ENCODE measurements around the gene EPHA3. TPM values are rescaled to one million over a fixed set of nuclear protein-coding genes. Genes with fewer than 3 reads are reported as not detected.

The EPHA3 gene
- total and polyA plus RNA-seq, 10 of the 15 experiments (the other 5 are each of a cell fraction or from before 2014, with no cell fraction given), result 0.03 to 39.0 (median 0.07) TPM; not detected in 4

GRCh38 chr3:89182056-89182455, 74.6 kb downstream of the EPHA3 start:
- no peak for ATAC-seq
- ChIA-PET RAD21 (ENCODE audit: unreplicated experiment) (interaction anchor here (1.0 kb wide), 1 partner anchor 97 kb away, joined by 3 read pairs; no protein-coding TSS in a partner anchor), SMC1A (ENCODE audit: uncharacterized antibody, unreplicated experiment) (interaction anchor here (0.6 to 1.5 kb wide), 5 partner anchors 9 to 86 kb away, joined by 3 read pairs; no protein-coding TSS in a partner anchor), CTCF (interaction anchor here (1.7 kb wide), 1 partner anchor 910 kb away, joined by 4 read pairs; no protein-coding TSS in a partner anchor), POLR2A (interaction anchor here (0.5 kb wide), 1 partner anchor 52 kb away, joined by 4 read pairs; no protein-coding TSS in a partner anchor)
- H3K9me3 ChIP-seq (replicated peaks; ENCODE audit: control insufficient read depth, insufficient read depth, low read length), result no peaks in the 10 kb centered on the region
- TF ChIP-seq ZNF274 (IDR thresholded peaks at IDR 0.05; ENCODE audit: insufficient read depth, insufficient read length) (no peak), RB1 (IDR thresholded peaks at IDR 0.05; ENCODE audit: borderline replicate concordance) (no peak), TCF3 (IDR thresholded peaks at IDR 0.05; ENCODE audit: borderline replicate concordance, insufficient read depth, low read depth, low read length) (no peak), CREB1 (IDR thresholded peaks at IDR 0.05; ENCODE audit: low read depth) (no peak), SKIL (IDR thresholded peaks at IDR 0.05; ENCODE audit: low read depth, poor library complexity, severe bottlenecking) (no peak)
- H3K9ac ChIP-seq (ENCODE audit: control insufficient read depth, insufficient read depth, low read length), result no peak overlapping the region
- H3K4me3 ChIP-seq, result no peak overlapping the region
- no peaks in the 10 kb centered on the region for H3K36me3 ChIP-seq (ENCODE audit: control insufficient read depth in 2 of 2, insufficient read depth in 2 of 2, low read length in 1 of 2)
- no peak for FAIRE-seq
- no peak overlapping the region for H2AFZ ChIP-seq (ENCODE audit: control insufficient read depth, low read depth, low read length)
- no peak overlapping the region for H3K27ac ChIP-seq (ENCODE audit: control insufficient read depth, insufficient read depth)
- DNase-seq (ENCODE audit: low read depth, low spot score), result no peak
- in situ Hi-C loops (cut with MboI), result no loop called here
- no peaks in the 10 kb centered on the region for H3K27me3 ChIP-seq (replicated peaks in 1 of 2; ENCODE audit: control insufficient read depth in 2 of 2, insufficient read depth in 2 of 2, low read length in 1 of 2)
- H4K20me1 ChIP-seq (ENCODE audit: control insufficient read depth, insufficient read depth), result no peaks in the 10 kb centered on the region
- WGBS (ENCODE audit: insufficient coverage, insufficient replicate concordance, low lambda C conversion rate, missing lambda C conversion rate), result 53% methylated on average over 1 of the region's 1 CpG
- H3K79me2 ChIP-seq (ENCODE audit: control insufficient read depth, insufficient read depth, low read length), result no peaks in the 10 kb centered on the region
- no TSS peak for BruUV-seq (replicated peaks)
- no peak overlapping the region for H3K4me2 ChIP-seq (ENCODE audit: control insufficient read depth, insufficient read depth)
- H3K4me1 ChIP-seq (ENCODE audit: control insufficient read depth, insufficient read depth, low read length), result no peaks in the 10 kb centered on the region
- intact Hi-C loops (cut with micrococcal nuclease; ENCODE audit: unreplicated experiment), result no loop called here

All from GM12878 (cell line).